GM12891 (cell line): ENCODE measurements around the gene BTG4. TPM values are rescaled to one million over a fixed set of nuclear protein-coding genes. Genes with fewer than 3 reads are reported as not detected.

ENCODE experiments used
- DNase-seq: peaks from one replicate; pipeline ENCODE4 v3.0.0; 2011; ENCODE audit warnings: low spot score; ENCODE audit not compliant: insufficient read length
- FAIRE-seq: peaks from 2 replicates; lab custom pipeline; 2011; peaks lifted over from hg19 to GRCh38; lab: Jason Lieb, UNC
- PAX5 ChIP-seq: IDR thresholded peaks from 2 replicates; pipeline ENCODE4 v1.6.1; 2011; ENCODE audit warnings: low read length, moderate library complexity, mild to moderate bottlenecking; ENCODE audit not compliant: insufficient read depth, severe bottlenecking
- POLR2A ChIP-seq: IDR thresholded peaks from 2 replicates; pipeline ENCODE4 v1.6.1; 2011; ENCODE audit warnings: low read depth, low read length, control low read depth
- POLR2AphosphoS5 ChIP-seq: IDR thresholded peaks from 2 replicates; pipeline ENCODE4 v1.6.1; 2011; ENCODE audit warnings: low read depth, low read length, control low read depth
- POU2F2 ChIP-seq: IDR thresholded peaks from 2 replicates; pipeline ENCODE4 v1.6.1; 2011; ENCODE audit warnings: low read depth, mild to moderate bottlenecking, control low read depth, low read length, moderate library complexity
- SPI1 ChIP-seq: IDR thresholded peaks from 2 replicates; pipeline ENCODE4 v1.6.1; 2011; ENCODE audit warnings: low read depth, low read length, control low read depth
- TAF1 ChIP-seq: IDR thresholded peaks from 2 replicates; pipeline ENCODE4 v1.6.1; 2011; ENCODE audit warnings: low read depth, low read length, control low read depth
- polyA plus RNA-seq: library from polyadenylated mRNA; unstranded; fragments of >200 nt; gene quantifications from one replicate; pipeline ENCODE4 v1.2.1, GENCODE V29; 2012; ENCODE audit warnings: low read depth, missing spikeins, inconsistent platforms; ENCODE audit not compliant: missing spikeins

The BTG4 gene
- not detected for polyA plus RNA-seq

GRCh38 chr11:111512296-111513239 is at the start of gene BTG4:
Gene BTG4 (minus strand): TSS chr11:111512386. CDS start chr11:111498776, 13,610 bp downstream.
- DNase-seq (peak; percentile 35), FAIRE-seq (peak; percentile 20)
- no peak for TF ChIP-seq POLR2AphosphoS5
- TF ChIP-seq PAX5, result no peak
- TF ChIP-seq POLR2A, result no peak
- no peak for TF ChIP-seq SPI1
- TF ChIP-seq POU2F2, result no peak
- TF ChIP-seq TAF1, result no peak

GRCh38 chr11:111561791-111562325 is 49.7 kb upstream of the BTG4 start:
- FAIRE-seq, result peak; percentile 20
- no peak for TF ChIP-seq POLR2AphosphoS5
- TF ChIP-seq POLR2A, result no peak
- TF ChIP-seq PAX5, result no peak
- TF ChIP-seq SPI1, result no peak
- TF ChIP-seq TAF1, result no peak
- no peak for DNase-seq

- TF ChIP-seq POLR2AphosphoS5 (no peak), POLR2A (no peak), SPI1 (no peak), POU2F2 (no peak), PAX5 (no peak), TAF1 (no peak)
- DNase-seq, result no peak
- FAIRE-seq, result peak; percentile 40
These were observed 49.1 kb upstream of the BTG4 start for GRCh38 chr11:111561306-111561705.

- no peak for FAIRE-seq
- TF ChIP-seq POU2F2 (no peak), SPI1 (no peak), TAF1 (no peak), POLR2AphosphoS5 (no peak), POLR2A (no peak), PAX5 (no peak)
These were observed 48.6 kb upstream of the BTG4 start for GRCh38 chr11:111560800-111561199.

GRCh38 chr11:111559800-111560464 is 47.7 kb upstream of the BTG4 start:
- no peak for TF ChIP-seq POLR2A
- no peak for TF ChIP-seq POLR2AphosphoS5
- TF ChIP-seq TAF1, result no peak
- TF ChIP-seq PAX5, result no peak
- no peak for TF ChIP-seq SPI1
- no peak for TF ChIP-seq POU2F2
- FAIRE-seq, result no peak
- no peak for DNase-seq

More at GRCh38 chr11:111560800-111561199, 48.6 kb upstream of the BTG4 start:
- DNase-seq, result no peak

GRCh38 chr11:111557425-111558111 is 45.4 kb upstream of the BTG4 start:
- DNase-seq, result no peak
- no peak for FAIRE-seq
- no peak for TF ChIP-seq SPI1
- TF ChIP-seq PAX5, result no peak
- TF ChIP-seq TAF1, result no peak
- TF ChIP-seq POLR2AphosphoS5, result no peak
- no peak for TF ChIP-seq POU2F2
- TF ChIP-seq POLR2A, result no peak

GRCh38 chr11:111555255-111555654 is 43.1 kb upstream of the BTG4 start:
- DNase-seq (no peak), FAIRE-seq (no peak)
- TF ChIP-seq SPI1 (no peak), TAF1 (no peak), POLR2AphosphoS5 (no peak), POLR2A (no peak)

- no peak for DNase-seq
- TF ChIP-seq PAX5, result no peak
- no peak for TF ChIP-seq SPI1
- TF ChIP-seq TAF1, result no peak
- no peak for TF ChIP-seq POLR2A
- no peak for TF ChIP-seq POU2F2
- TF ChIP-seq POLR2AphosphoS5, result no peak
- FAIRE-seq, result no peak
These were observed 42.3 kb upstream of the BTG4 start for GRCh38 chr11:111554532-111554931.

GRCh38 chr11:111550258-111550657 is 38.1 kb upstream of the BTG4 start:
- DNase-seq, result no peak
- FAIRE-seq, result no peak
- no peak for TF ChIP-seq POU2F2
- TF ChIP-seq SPI1, result peak; percentile 66
